C4-2B (cell line): ENCODE data around the gene SRBD1.

ENCODE experiments used
- H3K27ac ChIP-seq: fragments of 450-650 bp; 2 replicates; pipeline ENCODE4 v1.5.1; 2017
- CTCF ChIP-seq: fragments of 450-650 bp; conservative IDR thresholded peaks from 2 replicates; pipeline ENCODE4 v1.5.1; 2017; ENCODE audit warnings: mild to moderate bottlenecking
- ZFX ChIP-seq: fragments of 450-650 bp; IDR thresholded peaks from 2 replicates; pipeline ENCODE4 v1.6.1; 2017

SRBD1 gene

GRCh38 chr2:45643543-45644542 lies 32.8 kb upstream of the SRBD1 start:
- TF ChIP-seq CTCF: peak; percentile 86
- TF ChIP-seq ZFX: no peak

GRCh38 chr2:45643095-45643494 lies 32.0 kb upstream of the SRBD1 start:
- peak overlapping the region; percentile 21; the same call in 1 of the 2 replicates for H3K27ac ChIP-seq

More at GRCh38 chr2:45643543-45644542, 32.8 kb upstream of the SRBD1 start:
- peak overlapping the region; percentile 21; the same call in 1 of the 2 replicates for H3K27ac ChIP-seq

GRCh38 chr2:45640576-45640975 lies 29.5 kb upstream of the SRBD1 start:
- TF ChIP-seq CTCF (no peak), ZFX (no peak)
- H3K27ac ChIP-seq: no peak overlapping the region

More at GRCh38 chr2:45643095-45643494, 32.0 kb upstream of the SRBD1 start:
- TF ChIP-seq CTCF (no peak), ZFX (no peak)

GRCh38 chr2:45637440-45637839 lies 26.4 kb upstream of the SRBD1 start:
- no peak for TF ChIP-seq CTCF
- no peak for TF ChIP-seq ZFX
- H3K27ac ChIP-seq: no peak overlapping the region

GRCh38 chr2:45636008-45636407 lies 24.9 kb upstream of the SRBD1 start:
- TF ChIP-seq ZFX: no peak
- no peak for TF ChIP-seq CTCF
- H3K27ac ChIP-seq: no peak overlapping the region

GRCh38 chr2:45634223-45634622 lies 23.2 kb upstream of the SRBD1 start:
- H3K27ac ChIP-seq: no peak overlapping the region
- TF ChIP-seq CTCF: no peak
- TF ChIP-seq ZFX: no peak

- TF ChIP-seq ZFX (no peak), CTCF (no peak)
- H3K27ac ChIP-seq: no peak overlapping the region
These were observed 20.9 kb upstream of the SRBD1 start for GRCh38 chr2:45631955-45632354.
